Stomach (tissue), 9 donors: Measurements from ENCODE around the gene RPS6KA2. TPM values are rescaled to one million over a fixed set of nuclear protein-coding genes. Genes with fewer than 3 reads are reported as not detected.
A peak's percentile ranks its signal among the peaks of the same experiment; 100 is the strongest.

ENCODE experiments used
- DNase-seq, 2 donors: peaks; one replicate each; pipeline versions ENCODE4 v3.0.0 to v3.0.0-alpha.2; 2013 to 2019
- H3K27ac ChIP-seq, 5 donors: fragments of 200-600 bp in 4 of 5; sonication (generic) in 4 of 5; one replicate each; pipeline ENCODE4 v1.5.1; 2013 to 2019; ENCODE audit warnings: mild to moderate bottlenecking in 1 of 5, moderate library complexity in 1 of 5
- H3K27me3 ChIP-seq, 3 donors: fragments of 200-600 bp; sonication (generic); one replicate each; pipeline ENCODE4 v1.5.1; 2017 to 2019; ENCODE audit warnings: mixed run types in 1 of 3
- H3K36me3 ChIP-seq, 4 donors: fragments of 200-600 bp; sonication (generic); 1 replicate in 3 of 4; 2 replicates in 1 of 4; pipeline ENCODE4 v1.5.1; 2016 to 2019
- H3K4me1 ChIP-seq, 4 donors: fragments of 200-600 bp; sonication (generic); one replicate each; pipeline ENCODE4 v1.5.1; 2016 to 2019
- H3K4me3 ChIP-seq, 4 donors: fragments of 200-600 bp; sonication (generic) in 3 of 4; one replicate each; pipeline ENCODE4 v1.5.1; 2016 to 2019; ENCODE audit warnings: mild to moderate bottlenecking in 1 of 4
- H3K9me3 ChIP-seq, 4 donors: fragments of 200-600 bp; sonication (generic); one replicate each; pipeline ENCODE4 v1.5.1; 2016 to 2019
- EP300 ChIP-seq: sonication (generic); formaldehyde crosslinking; IDR thresholded peaks from one replicate; pipeline ENCODE4 v1.6.1; 2017; ENCODE audit warnings: antibody characterized with exemption
- POLR2A ChIP-seq, 4 donors: fragments of 450-650 bp; IDR thresholded peaks; one replicate each; pipeline ENCODE4 v1.6.1; 2016; ENCODE audit warnings: antibody characterized with exemption in 4 of 4, control low read depth in 2 of 4, mild to moderate bottlenecking in 1 of 4, moderate library complexity in 1 of 4
- POLR2AphosphoS5 ChIP-seq, 3 donors: sonication (generic); formaldehyde crosslinking; IDR thresholded peaks; one replicate each; pipeline ENCODE4 v1.6.1; 2016; ENCODE audit warnings: antibody characterized with exemption in 3 of 3
- WGBS, 5 donors: extraction: QIAGEN DNeasy Blood & Tissue Kit in 3 of 5; methylation state at CpG; one replicate each; pipeline versions ENCODE4 v1.1.5 to v1.1.7; 2013 to 2018; 5-methylcytosine and 5-hydroxymethylcytosine counted together
- intact Hi-C: fragments of 100-400 bp; cut with DNase I; formaldehyde crosslinking; loops from one replicate; pipeline ENCODE4 v1.15.1; 2023; ENCODE audit warnings: low total_unique reads
- polyA plus RNA-seq, 3 donors: library from polyadenylated mRNA; stranded (reverse); fragments of 200-250 nt; gene quantifications; one replicate each; pipeline ENCODE4 v1.2.3, GENCODE V29; 2013
- total RNA-seq, 5 donors: library from RNA; depleted of rRNA; stranded (reverse); fragments of >200 nt; gene quantifications; one replicate each; pipeline versions ENCODE4 v1.1.0 to v1.2.3, GENCODE V29; 2014 to 2016
- TF ChIP-seq, protein P1 (sequence below), 7 experiments: fragments of 450-650 bp in 4 of 7; fragments of 200-600 bp in 3 of 7; sonication (generic) in 3 of 7; IDR thresholded peaks; one replicate each; pipeline ENCODE4 v1.5.1; 2016 to 2019; ENCODE audit warnings: antibody characterized with exemption in 7 of 7, control low read depth in 2 of 7, mild to moderate bottlenecking in 1 of 7
- donor health status: healthy with polysubstance abuse.
- donor health status: Bipolar disorder and iron deficiency.
- donor health status: healthy.

The RPS6KA2 gene
- total and polyA plus RNA-seq, 8 donors: 10.9 to 150 (median 68.0) TPM

DNA sequence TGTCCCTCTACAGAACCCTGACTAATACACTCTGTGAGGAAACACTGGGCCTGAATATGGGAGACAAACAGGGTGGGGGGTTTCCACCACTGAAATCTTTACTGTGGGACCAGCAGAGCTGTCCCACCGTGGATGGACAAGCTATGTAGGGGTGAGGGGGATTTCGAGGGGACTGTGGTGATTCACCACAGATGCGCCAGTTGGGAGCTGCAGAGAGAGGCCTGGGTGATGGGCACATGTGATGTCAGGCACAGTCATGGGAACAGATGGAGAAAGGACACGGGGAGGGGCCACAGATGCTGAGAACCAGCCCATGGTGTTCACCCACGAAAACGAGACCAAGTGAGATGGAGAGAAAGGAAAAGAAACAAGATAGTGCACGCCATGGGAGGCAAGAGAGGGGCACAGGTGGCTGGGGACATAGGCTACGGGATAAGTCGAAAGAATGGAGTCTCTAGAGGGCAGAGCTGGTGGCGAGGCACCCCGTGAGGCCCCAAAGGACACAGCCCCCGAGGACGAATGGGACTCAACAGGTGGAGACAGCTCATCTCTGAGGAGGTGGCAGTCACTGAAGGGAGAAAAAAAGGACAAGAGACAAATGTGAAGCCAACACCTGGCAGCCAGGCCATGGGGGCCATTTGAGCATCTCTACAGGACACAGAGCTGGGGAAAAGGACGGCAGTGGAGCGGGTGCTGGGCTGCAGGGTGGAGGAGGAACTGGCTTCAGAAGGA is 30.1 kb downstream of the RPS6KA2 start:
- intact Hi-C loops: no loop called here
- no peak for DNase-seq
- WGBS, 5 donors: 87 to 93% (median 92%) methylated on average over 15 of the region's 15 CpGs

DNA sequence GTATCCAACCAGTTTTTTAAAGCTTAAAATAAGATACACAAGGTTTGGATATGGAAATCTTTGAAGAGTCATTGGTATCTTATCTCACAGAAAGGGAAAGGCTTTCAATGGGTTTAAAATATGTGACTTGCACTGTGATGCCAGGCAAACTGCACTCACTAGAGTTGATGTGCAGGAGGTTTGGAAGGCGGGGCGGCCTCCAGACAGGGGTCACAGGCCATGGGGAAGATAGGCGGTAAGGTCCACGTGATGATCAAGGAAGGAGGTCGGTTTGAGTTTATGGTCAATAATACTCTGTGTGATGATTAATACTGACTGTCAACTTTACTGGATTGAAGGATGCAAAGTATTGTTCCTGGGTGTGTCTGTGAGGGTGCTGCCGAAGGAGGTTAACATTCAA is 31.1 kb downstream of the RPS6KA2 start:
- Histone ChIP-seq H3K4me1 (peaks cover 13 to 39% (median 24%) of the 10 kb centered on the region in 4 donors), H3K27me3 (no peaks in the 10 kb centered on the region), H3K4me3 (no peak overlapping the region), H3K36me3 (no peaks in the 10 kb centered on the region), H3K9me3 (no peaks in the 10 kb centered on the region), H3K27ac (peak overlapping the region in 3 of 5 donors; percentile 23 to 80 (median 39))
- DNase-seq: no peak
- no peak for TF ChIP-seq EP300
- 83 to 90% (median 85%) methylated on average over 6 of the region's 6 CpGs for WGBS, 5 donors
- intact Hi-C loops: no loop called here

More for the DNA sequence above, 30.1 kb downstream of the RPS6KA2 start:
- Histone ChIP-seq H3K4me3 (no peak overlapping the region), H3K27me3 (no peaks in the 10 kb centered on the region), H3K36me3 (no peaks in the 10 kb centered on the region), H3K27ac (peak overlapping the region in 3 of 5 donors; percentile 39 to 80 (median 76)), H3K4me1 (peaks cover 13 to 36% (median 24%) of the 10 kb centered on the region in 4 donors), H3K9me3 (no peaks in the 10 kb centered on the region)
- TF ChIP-seq, protein P1, sequence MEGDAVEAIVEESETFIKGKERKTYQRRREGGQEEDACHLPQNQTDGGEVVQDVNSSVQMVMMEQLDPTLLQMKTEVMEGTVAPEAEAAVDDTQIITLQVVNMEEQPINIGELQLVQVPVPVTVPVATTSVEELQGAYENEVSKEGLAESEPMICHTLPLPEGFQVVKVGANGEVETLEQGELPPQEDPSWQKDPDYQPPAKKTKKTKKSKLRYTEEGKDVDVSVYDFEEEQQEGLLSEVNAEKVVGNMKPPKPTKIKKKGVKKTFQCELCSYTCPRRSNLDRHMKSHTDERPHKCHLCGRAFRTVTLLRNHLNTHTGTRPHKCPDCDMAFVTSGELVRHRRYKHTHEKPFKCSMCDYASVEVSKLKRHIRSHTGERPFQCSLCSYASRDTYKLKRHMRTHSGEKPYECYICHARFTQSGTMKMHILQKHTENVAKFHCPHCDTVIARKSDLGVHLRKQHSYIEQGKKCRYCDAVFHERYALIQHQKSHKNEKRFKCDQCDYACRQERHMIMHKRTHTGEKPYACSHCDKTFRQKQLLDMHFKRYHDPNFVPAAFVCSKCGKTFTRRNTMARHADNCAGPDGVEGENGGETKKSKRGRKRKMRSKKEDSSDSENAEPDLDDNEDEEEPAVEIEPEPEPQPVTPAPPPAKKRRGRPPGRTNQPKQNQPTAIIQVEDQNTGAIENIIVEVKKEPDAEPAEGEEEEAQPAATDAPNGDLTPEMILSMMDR (IDR thresholded peaks at IDR 0.05): no peak
- TF ChIP-seq POLR2A (IDR thresholded peaks at IDR 0.05) (no peak), POLR2AphosphoS5 (IDR thresholded peaks at IDR 0.05) (no peak), EP300 (no peak)

DNA sequence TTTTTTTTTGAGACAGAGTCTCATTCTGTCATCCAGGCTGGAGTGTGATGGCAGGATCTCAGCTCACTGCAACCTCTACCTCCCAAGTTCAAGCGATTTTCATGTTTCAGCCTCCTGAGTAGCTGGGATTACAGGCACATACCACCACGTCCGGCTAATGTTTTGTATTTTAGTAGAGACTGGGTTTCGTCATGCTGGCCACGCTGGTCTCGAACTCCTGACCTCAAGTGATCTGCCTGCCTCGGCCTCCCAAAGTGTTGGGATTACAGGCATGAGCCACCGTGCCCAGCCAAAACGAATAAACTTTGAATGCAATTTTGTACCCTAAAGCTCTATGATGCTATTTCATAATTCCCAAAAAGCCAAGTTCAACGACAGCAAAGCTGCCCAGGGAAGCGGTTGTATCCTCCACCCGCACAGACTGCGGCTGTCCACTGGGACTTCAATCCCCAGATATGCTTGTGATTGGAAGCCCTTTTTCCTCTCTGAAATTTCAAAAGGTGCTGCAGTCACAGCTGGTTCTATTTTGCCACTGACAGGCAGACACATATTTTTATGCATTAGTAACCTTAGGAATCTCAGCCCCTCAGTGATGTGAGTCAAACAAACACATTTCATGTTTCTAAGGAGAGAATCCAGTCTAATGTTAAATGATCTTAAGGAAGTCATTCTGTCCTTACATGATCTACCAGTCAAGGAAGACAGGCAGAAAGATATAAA is 31.8 kb downstream of the RPS6KA2 start:
- H3K4me3 ChIP-seq: no peak overlapping the region
- peak in 1 of 3 donors; percentile 45 for TF ChIP-seq POLR2AphosphoS5 (IDR thresholded peaks at IDR 0.05)
- TF ChIP-seq, protein P1 (IDR thresholded peaks at IDR 0.05): no peak
- DNase-seq: no peak
- peak overlapping the region in 4 of 5 donors; percentile 4 to 80 (median 33) for H3K27ac ChIP-seq
- H3K27me3 ChIP-seq: no peaks in the 10 kb centered on the region
- WGBS, 5 donors: 82 to 92% (median 84%) methylated on average over 13 of the region's 13 CpGs
- H3K36me3 ChIP-seq: no peaks in the 10 kb centered on the region
- intact Hi-C loops: no loop called here
- H3K4me1 ChIP-seq: peaks cover 13 to 37% (median 25%) of the 10 kb centered on the region in 4 donors
- H3K9me3 ChIP-seq: no peaks in the 10 kb centered on the region

DNA sequence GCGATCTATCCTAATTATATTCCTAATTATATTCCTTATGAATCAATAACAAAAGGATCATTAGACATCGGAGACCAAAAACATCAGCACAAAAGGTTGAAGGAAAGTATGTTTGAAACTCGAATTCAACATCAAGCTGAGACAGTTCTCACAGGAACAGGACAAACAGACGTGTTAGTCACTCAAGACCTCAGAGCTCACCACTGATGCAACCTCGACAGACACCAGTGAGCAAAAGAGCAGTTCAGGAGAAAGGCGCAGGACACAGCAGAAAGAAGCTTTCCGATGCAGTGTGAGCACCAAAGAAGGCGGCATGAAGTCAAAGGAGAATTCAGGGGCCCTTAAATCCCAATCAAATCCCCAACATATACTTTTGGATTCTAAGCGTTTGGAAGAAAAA is 34.2 kb downstream of the RPS6KA2 start:
- H3K9me3 ChIP-seq: no peaks in the 10 kb centered on the region
- peaks cover 7 to 41% (median 29%) of the 10 kb centered on the region in 4 donors for H3K4me1 ChIP-seq
- H3K4me3 ChIP-seq: no peak overlapping the region
- intact Hi-C loops: no loop called here
- no peak for TF ChIP-seq POLR2A (IDR thresholded peaks at IDR 0.05)
- TF ChIP-seq, protein P1 (IDR thresholded peaks at IDR 0.05): no peak
- TF ChIP-seq POLR2AphosphoS5 (IDR thresholded peaks at IDR 0.05): no peak
- TF ChIP-seq EP300: no peak
- H3K27ac ChIP-seq: no peak overlapping the region
- DNase-seq: no peak
- no peaks in the 10 kb centered on the region for H3K27me3 ChIP-seq
- 87 to 91% (median 91%) methylated on average over 9 of the region's 9 CpGs for WGBS, 5 donors
- no peaks in the 10 kb centered on the region for H3K36me3 ChIP-seq
